Measurements from ENCODE around the gene CALHM5. TPM values are rescaled to one million over a fixed set of nuclear protein-coding genes. Genes with fewer than 3 reads are reported as not detected.

Gene CALHM5
- total RNA-seq, 1 donor from 2014 or later, result 7.8 TPM

DNA sequence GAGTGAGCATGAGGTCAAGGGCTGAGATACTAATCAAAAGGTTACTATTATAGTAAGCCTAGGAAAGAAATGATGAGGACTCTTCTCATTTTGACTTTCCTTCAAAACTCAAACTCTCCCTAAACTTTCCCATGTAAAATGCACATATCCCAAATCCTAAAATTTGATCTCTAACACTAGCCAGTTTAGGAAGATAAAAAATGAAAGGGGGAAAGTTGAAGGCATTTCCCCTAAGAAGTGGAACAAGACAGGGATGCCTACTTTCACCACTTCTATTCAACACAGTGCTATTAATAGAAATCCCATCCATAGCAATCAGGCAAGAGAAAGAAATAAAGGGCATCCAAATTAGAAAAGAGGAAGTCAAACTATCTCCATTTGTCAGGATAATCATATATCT, 2.9 kb upstream of the CALHM5 start:
- no peak for DNase-seq (ENCODE audit: low read depth, low spot score)

DNA sequence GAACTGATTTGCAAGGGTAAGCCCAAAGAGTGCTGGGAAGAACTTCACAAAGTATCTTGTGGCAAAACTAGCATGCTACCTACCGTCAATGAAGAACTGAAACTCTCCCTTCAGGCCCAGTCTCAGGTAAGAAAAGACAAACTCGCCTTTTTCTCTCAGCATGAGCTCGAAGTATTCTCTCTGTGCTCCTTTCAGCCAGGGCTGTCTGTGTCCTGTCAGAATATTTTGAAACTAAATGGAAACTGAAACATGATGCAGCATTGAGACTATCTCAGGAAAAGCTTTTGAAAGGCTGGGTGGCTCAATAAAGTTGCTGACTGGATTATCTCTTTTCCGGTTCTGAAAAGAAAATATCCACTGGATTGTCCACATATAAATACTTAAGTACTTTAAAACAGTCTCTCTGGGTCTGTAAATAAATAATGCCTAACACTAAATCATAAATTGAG, 696 bp downstream of the CALHM5 start:
- DNase-seq (ENCODE audit: low read depth, low spot score), result no peak

DNA sequence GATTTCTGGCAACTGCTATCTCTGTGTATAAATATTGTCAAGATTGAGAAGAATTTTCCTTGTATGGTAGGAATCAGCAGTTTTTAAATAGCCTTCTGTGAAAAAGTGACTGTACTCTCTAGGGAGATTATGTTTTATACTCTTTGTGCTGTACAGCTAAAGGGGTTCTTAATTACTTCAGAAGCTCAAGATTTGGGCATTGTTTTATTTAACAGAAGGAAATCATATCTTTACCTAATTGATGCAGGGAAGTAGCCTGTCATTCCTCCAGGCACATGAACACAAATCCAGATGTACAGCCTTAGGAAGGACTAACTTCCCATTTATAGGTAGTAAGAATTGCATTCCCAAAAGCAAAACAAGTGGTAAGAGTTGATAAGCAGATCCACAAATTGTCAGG, 1.3 kb downstream of the CALHM5 start:
- DNase-seq (ENCODE audit: low read depth, low spot score), result no peak

DNA sequence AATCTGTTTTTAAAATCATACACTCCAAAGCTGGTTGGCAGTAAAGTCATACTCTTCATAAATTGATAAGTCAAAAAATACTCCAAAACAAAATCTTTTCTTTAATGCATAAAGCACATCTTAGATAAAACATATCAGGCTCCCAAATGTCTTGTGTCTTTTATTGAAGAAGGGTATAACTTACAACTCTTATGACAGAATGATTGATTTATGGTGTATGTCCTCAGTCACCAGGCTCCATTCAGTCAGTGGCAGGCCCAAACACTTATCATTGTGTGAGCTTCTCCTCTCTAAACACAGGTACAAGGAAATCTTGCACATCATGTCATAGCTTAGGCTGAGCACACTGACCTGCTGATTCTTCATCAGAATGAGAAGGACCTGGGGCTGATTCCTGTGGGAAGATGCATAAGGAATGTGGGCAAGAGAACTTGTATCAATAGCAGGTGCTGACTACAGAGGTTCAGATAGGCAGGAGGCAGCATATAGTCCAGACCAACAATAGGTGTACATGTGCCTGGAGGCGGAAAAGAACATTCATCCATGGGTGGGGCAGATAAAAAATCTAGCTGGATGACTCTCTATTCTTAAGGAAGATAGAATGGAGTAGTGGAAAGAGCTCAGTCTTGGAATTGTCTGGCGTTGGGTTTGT, 1.9 kb downstream of the CALHM5 start:
- DNase-seq (ENCODE audit: low read depth, low spot score), result no peak

DNA sequence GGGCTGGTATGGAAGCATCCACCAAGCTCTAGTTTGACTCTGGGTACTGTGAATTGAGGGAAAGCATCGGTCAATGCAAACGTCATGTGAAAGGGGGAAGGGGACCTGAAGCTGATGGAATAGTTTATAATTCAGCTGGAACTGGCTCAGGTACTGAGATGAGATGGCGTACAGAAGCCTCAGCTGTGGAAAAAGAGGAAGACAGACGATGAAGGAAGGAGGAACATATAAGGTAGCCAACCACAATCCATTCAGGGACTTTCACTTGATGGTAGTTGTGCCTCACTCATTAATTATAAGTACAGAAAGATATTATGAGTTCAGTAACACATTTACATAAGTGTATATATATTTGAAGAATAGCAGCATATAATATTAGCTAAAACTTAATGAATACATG, 2.7 kb downstream of the CALHM5 start:
- no peak for DNase-seq (ENCODE audit: low read depth, low spot score)

DNA sequence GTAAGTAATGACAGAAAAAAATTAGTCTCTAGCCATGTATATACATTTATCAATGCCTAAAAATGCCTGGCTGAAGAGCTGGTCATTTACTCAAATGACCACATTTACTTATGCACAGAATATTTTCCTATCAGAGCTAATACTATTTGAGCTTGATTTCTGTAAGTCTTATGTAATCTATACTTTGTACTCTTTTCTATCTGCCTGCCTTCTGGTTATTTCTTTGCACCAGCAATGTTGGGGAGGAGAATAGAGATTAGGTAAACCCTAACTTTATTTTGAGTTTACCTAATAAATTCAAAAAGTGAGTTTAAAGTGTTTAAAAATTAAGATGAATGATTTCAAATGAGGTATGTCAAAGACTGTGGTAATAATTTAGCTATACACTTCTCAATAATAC, 3.7 kb downstream of the CALHM5 start:
- no peak for DNase-seq (ENCODE audit: low read depth, low spot score)

DNA sequence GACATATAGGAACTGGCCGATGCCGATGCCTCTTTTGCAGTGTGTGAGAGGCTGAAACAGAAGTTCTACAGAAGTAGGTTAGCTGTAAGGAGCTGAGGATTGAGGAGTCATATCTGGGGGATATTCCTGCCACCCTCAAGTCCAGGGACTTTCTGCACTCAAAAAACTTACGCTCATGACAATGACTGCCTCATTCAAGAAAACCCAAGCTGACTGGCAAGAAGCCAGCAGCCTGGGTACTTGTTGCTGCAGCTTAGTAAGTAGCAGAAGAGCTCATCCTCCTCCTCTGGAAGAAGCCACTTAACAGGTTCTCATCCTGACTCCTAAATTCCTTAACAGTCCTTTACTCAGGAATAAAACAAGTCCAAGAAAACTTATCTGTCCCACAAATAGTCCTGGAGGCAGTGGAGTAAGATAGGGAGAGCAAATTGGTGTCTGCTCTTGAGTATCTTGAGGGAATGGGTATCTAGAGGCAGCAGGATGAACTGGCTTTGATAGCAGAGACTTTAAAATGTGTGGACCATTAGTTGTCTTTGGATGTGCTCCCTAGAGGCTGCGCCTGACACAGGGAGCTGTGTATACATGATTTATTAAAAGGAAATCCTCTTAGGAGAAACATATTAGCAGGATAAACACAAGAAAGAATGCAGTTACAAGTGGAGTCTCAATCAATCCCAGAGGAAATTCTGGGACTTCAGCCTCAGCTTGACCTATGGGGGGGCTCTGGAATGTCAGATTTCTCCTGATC, 7.4 kb downstream of the CALHM5 start:
- DNase-seq (ENCODE audit: low read depth, low spot score), result no peak

DNA sequence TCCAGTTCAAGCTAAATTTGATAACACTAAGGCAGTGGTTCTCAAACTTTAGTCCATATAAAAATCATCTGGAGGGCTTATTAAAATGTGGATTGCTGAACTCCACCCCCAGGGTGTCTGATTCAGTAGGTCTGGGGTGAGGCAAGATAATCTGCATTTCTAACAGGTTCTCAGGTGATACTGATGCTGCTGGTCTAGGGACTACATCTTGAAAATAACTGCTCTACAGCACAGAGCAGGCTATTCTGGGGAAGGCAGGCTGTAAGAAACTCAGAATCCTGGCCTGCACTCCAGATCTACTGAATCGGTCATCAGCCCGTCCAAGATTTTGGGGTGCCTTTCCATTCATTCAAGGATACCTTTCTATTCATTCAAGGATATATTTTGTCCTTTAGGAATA, 11.5 kb downstream of the CALHM5 start:
- DNase-seq (ENCODE audit: low read depth, low spot score), result no peak

DNA sequence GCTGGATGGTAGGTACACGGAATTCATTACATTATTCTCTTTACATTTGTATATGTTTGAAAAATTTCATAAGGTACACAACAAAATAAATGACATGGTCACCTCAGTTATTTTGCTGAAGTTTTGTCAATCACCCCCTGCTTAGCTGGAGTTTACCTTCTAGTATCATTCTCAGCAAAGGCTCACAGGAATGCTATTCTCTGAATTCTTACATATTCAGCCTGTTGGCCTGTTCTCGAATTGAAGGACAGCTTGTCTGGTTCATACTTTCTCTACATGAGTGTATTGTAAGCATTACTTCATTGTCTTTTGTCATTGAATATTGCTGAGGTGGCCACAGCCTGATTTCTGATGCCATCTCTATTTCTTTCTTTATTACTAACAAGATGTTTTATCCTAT, 12.8 kb downstream of the CALHM5 start:
- no peak for DNase-seq (ENCODE audit: low read depth, low spot score)

DNA sequence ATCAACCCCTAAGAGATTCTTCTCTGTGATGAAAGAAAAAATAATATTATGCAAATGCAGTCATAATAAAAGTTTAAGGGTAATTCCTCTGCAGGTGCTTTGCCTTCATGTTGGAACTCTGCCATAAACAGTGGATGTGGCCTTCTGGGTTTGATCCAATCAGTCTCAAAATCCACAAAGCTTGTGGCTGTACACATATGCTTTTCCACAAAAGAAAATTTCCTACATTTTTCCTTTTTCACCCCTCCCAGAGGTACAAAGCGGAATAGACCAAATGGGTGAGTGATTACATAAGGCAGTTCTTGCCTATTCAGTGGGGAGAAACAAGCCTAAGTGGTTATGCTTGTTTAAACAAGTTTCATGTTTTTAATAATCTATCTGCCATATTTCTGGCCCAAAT, 16.7 kb downstream of the CALHM5 start:
- no peak for DNase-seq (ENCODE audit: low read depth, low spot score)

DNA sequence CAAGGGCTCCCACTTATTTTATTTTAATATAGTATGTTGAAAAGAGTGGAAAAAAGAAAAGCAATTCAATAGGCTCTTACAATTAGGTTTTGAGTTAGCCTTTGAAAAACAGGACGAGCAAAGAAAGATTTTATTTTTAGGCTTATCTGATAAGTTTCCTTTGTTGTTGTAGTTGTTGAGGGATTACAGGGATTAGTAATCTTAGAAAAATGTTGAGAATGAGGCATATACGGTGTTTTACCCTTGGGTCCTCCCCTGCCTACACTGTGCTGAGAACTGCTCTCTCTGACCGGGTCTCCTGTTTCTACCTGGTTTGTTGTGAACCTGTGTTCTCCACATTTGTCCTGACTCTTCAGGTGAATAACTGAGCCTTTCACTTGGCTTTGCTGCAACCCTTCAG, 17.3 kb downstream of the CALHM5 start:
- DNase-seq (ENCODE audit: low read depth, low spot score), result no peak

DNA sequence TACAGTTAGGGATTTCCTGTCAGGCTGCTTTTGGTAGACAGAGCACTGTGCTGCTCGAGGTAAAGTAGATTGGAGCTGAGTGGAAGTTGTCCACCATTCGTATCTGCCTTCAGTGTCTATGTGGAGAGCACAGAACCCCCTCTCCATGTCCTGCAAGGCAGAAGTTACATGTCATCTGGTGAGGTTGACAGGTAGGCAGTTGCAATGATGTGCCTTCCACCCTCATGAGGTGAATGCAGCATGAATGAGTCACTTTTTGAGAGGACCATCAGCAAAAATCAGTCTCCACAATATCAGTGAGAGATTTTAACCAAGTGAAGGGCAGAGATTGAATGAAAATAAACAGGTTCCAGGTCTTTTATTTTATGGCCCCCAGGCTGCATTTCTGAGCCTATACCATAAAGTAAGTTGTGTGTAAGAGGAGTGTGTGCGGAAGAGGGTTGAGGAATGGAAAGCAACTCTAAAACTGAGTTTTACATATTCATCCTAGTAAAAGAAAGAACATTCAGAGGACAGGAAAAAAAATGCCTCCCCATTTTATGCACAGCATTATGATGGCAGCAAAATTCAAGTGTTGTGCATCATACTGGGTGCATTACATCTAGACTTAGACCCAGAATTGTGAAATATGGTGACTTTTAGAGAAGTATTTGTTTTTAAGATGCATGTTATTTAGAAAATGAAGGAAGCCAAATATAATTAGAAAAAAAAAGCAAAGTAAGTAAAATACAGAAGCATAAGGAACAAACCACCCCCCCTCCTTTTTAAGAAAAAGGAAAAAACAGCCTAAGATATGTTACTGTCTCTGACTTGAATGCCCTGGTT, 18.2 kb downstream of the CALHM5 start:
- DNase-seq (ENCODE audit: low read depth, low spot score), result no peak

DNA sequence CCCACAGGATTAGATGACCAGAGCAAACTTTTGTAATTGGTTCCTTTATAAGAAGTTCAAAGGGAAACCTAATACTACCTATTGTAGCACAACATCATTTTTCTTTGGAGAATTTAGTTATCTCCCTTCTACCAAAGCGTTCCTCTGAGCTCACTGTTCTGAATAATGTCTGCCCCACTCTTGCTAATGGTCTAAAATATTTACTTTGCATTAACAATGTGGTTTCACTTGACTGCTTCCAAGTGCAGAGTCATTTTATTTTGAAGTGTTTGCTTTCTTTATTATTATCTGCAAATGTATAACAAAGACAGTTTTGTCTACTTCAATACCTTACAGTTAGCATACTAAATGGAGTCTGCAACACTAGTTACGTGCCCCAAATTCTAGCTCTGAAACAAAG, 19.0 kb downstream of the CALHM5 start:
- DNase-seq (ENCODE audit: low read depth, low spot score), result no peak

DNA sequence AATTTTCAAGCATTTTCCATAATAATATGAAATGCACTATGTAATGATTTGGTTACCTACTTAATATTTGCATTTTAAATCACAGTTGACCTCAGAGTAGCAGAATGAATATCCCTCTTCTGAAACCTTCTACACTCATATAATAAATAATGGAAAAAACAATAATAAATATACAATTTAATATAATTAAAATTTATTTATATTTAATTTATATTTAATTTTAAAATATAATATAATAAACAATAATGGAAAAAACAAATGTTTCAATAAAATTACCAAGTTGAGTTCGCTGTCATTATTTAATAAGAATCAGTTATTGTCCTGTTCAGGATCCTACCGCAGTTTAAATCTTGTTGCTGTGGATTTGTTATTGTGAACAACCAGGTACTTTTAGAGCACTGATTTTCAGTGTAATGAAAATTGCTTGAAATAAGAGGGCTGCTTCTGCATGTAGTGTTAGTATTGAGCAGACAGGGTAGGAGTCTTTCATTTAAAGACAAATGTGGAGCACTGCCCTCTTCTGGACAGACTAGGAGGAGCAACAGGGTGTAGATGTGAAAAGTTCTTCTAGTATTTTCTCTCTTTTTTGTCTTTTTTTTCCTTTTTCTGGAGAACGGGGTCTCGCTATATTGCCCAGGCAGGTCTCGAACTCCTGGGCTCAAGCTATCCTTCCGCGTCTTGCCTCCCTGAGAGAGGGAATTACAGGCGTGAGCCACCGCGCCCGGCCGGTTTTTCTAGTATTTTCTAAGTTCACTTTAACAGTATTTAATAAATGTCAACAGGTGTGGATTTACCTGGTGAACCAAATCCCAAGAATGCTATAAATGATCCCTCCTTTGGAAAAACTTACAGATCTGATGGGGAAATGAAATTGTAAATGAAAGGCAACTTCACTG, 20.5 kb downstream of the CALHM5 start:
- DNase-seq (ENCODE audit: low read depth, low spot score), result peak; percentile 53

DNA sequence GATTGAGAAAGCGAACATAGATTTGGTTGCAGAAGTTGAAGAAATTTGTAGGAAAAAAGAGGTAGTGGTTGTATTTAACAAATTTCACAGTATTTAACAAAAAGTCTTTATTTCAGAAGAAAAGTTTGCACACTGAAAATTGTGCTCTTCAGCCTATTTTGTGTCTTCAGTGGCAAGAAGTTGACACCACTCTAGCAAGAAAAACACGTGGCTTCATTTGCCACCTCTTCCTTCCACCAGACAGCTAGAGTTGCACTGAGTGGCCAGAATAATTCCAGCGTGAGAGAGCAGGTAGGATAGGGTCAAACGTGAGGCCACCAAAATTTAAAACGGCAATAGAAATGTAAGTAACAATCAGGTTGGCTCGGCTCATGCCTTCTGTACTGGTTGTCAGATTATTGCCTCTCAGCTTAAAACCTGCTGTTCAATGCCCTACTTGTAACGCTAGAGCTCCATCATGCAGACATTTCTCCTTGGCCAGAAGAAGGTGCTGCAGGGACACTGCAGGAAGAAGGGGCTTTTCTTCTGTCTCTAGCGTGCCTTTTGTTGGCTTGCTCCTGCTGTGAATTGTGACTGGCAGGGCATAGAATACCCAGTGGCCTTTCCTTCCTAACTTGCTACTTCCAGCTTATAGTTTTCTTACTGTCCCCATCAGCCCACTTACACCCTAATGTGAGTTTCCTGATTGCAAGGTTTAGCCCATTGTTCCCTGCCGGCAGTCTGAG, 22.0 kb downstream of the CALHM5 start:
- no peak for DNase-seq (ENCODE audit: low read depth, low spot score)

DNA sequence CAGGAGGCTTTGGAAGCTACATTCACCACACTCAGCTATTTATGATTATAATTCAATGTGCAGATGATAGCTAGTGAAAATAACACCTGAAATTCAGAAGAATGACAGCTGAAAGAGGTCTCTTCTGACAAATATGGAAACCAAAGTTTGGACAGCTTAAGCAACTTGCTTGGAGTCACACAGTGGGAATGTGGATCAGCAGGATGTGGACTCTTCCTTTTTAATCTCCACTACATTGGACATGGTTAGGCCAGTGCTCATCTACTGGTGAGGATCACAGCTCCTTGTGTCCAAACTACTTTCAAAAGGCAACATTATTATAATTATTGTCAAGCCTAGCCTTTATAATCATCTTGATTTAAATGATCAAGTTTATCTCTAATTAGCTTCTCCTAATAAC, 23.7 kb downstream of the CALHM5 start:
- no peak for DNase-seq (ENCODE audit: low read depth, low spot score)

DNA sequence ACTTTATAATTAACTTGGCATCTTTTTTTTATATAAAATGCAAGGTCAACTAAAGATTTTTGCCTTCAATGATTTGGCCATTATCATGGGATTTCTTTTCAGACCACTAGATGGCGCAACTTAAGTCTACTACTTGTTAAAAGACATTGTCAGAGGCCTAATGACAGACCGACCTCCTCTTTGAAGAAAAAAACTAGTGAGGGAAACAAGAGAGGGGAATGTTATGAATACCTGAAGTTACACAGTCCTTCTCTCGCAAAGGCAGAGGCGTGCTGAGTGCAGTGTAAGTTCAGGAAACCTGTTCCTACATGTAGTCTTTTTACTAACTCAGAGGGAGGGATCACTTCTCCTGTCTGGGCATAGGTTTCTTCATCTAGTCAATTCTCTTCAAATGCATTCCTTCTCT, 24.8 kb downstream of the CALHM5 start:
- no peak for DNase-seq (ENCODE audit: low read depth, low spot score)

DNA sequence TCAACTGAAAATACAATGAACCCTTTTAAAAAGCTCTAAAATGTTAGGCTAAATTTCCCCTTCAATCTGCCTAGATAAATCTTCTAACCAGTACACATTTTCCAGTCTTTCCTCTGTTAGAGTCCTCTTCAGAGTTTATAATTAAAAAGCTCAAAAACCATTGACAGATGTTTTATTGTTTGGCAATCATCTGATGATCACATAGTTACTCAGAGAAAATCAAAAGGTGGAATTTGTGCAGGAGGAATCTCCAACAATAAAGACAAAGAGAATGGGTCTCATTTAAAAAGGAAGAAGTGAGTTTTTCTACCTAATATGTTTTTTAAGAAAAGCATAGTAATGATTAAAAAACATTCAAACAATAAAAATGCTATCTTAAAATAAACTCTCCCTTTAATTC, 31.0 kb downstream of the CALHM5 start:
- DNase-seq (ENCODE audit: low read depth, low spot score), result no peak

DNA sequence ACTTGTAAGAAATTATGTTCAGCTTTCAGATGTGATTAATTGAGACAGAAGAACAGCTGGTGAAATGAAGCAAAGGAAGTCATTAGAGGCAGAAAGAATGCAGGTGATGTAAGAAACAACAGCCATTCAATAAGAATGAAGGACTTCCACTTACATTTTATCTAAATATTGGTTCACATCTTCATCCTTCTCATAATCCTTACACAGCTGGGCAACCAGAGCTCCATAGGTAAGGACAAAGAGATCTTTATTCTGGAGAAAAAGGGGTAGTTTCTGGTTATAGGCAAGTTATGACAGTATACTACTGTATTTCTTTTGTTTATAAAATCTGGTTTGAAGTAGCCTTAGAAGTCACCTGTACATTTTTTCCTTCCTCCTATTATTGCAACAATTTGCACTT, 31.7 kb downstream of the CALHM5 start:
- no peak for DNase-seq (ENCODE audit: low read depth, low spot score)

DNA sequence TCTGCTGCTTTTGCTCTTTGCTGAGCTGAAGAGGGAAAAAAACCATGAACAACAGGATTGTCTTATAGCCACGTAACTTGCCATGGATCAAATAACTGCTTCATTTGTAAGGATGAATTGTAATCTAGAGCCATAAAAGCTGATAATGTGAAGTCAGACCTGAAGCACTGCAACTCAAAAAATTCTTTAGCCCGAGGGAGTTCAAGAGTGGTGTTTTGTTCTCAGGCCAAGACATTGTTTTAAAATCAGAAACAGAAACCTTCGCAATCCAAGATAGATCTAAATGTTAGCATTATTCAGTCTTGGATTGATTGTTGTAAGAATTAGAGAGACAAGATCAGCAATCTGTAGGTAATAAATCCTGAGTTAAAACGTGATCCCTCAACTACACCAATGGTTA, 34.2 kb downstream of the CALHM5 start, which contains the start of gene TRAPPC3L:
Gene TRAPPC3L, minus strand, starts transcription at position 34 of the 400 bp plus-strand sequence. CDS start 170 bp downstream, outside the sequence.
- DNase-seq (ENCODE audit: low read depth, low spot score), result no peak

DNA sequence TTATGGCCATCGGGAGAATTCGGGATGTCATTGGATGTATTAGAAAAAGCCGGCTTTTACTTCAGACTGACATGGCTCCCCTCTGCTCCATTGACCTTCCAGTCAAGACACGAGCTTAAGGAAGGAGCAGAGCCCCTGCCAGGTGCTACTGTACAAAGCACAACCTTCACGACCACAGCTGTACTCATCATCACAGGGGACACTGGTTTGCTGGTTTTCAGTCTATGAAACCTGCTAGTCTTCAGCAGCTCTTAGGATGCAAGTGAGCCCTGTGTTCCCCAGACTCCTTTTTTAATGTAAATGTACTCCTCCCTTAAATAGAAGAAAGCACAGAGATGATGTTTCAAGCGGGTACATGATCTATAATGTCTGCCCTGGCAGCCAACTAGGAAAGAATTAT, 35.9 kb downstream of the CALHM5 start:
- DNase-seq (ENCODE audit: low read depth, low spot score), result no peak
